ENCODE data around the gene FBXO24. TPM values are rescaled to one million over a fixed set of nuclear protein-coding genes. Genes with fewer than 3 reads are reported as not detected.

The FBXO24 gene
- total and polyA plus RNA-seq, 9 of the 15 experiments (the other 6 are each of a cell fraction or from before 2014, with no cell fraction given), result 0.17 to 0.95 (median 0.50) TPM

DNA sequence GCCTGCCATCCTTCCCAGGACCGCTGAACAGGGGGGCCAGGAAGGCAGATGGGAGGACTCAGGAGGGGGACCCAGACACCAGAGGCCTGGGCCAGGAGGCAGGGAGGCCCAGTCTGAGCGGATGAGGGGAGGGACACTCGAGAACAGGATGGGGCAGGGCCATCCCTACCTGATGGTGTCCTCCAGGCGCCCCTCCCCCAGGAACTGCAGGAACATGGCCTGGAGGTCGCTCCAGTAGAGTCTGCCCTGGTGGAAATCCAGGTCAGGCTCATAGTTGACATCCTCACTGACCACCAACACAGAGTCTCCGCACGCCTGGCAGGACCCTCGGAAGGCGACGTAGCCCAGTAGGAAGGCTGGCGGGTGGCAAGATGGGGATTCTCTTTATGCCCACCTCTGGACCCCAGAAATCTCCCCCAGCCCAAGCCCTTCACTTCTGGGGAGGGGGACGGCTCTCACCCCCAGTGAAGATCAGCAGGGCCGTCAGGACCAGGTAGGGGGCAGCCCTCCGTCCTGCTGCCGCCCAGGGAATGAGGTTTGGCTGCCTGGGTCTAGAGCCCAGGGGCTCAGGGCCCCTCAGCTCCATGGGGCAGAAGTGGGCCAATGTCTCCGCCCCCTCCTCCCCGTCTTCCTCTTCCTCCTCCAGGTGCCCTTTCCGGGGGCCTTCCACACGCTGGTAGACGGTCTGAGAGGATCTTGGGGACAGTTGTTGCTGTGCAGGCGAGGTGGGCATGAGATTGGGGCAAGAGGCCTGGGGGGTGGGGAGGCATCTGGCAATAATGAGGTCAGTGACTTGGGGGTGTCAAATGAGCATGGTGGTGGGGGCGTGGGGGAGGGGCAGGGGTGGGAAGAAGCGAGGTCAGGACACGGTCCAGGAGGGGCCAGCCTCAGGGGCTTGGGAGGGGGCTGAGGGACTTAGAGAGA, 54.7 kb downstream of the FBXO24 start (continued):
- TF ChIP-seq CBFA2T2 (conservative IDR thresholded peaks at IDR 0.05) (no peak), TGIF2 (CRISPR knock-in tag; IDR thresholded peaks at IDR 0.05) (no peak), FOXK2 (conservative IDR thresholded peaks at IDR 0.05 in 1 of 2, IDR thresholded peaks at IDR 0.05 in 1 of 2; ENCODE audit: low read depth in 2 of 2) (no peak), RFX7 (CRISPR knock-in tag; IDR thresholded peaks at IDR 0.05) (no peak), ZNF695 (CRISPR knock-in tag; IDR thresholded peaks at IDR 0.05) (no peak), DACH1 (IDR thresholded peaks at IDR 0.05; ENCODE audit: partially characterized antibody) (no peak), KLF6 (CRISPR knock-in tag; IDR thresholded peaks at IDR 0.05; ENCODE audit: borderline replicate concordance) (no peak), ZNF79 (CRISPR knock-in tag; IDR thresholded peaks at IDR 0.05; ENCODE audit: low read depth) (no peak), HNRNPK (IDR thresholded peaks at IDR 0.05; ENCODE audit: low read depth, low read length, poor library complexity, severe bottlenecking) (no peak), PHF20 (IDR thresholded peaks at IDR 0.05; ENCODE audit: partially characterized antibody) (no peak), LCOR (CRISPR knock-in tag; IDR thresholded peaks at IDR 0.05) (no peak), RFX1 (IDR thresholded peaks at IDR 0.05) (no peak), RHOXF2B (CRISPR knock-in tag; conservative IDR thresholded peaks at IDR 0.05) (no peak), MAFK (IDR thresholded peaks at IDR 0.05; ENCODE audit: low read length) (no peak), OTX1 (CRISPR knock-in tag; IDR thresholded peaks at IDR 0.05) (no peak), ZNF23 (CRISPR knock-in tag; IDR thresholded peaks at IDR 0.05) (0 out of 2 replicates have a peak, but pooled peaks have one; percentile 13)
- TF ChIP-seq, protein P1, sequence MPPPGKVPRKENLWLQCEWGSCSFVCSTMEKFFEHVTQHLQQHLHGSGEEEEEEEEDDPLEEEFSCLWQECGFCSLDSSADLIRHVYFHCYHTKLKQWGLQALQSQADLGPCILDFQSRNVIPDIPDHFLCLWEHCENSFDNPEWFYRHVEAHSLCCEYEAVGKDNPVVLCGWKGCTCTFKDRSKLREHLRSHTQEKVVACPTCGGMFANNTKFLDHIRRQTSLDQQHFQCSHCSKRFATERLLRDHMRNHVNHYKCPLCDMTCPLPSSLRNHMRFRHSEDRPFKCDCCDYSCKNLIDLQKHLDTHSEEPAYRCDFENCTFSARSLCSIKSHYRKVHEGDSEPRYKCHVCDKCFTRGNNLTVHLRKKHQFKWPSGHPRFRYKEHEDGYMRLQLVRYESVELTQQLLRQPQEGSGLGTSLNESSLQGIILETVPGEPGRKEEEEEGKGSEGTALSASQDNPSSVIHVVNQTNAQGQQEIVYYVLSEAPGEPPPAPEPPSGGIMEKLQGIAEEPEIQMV (tag; conservative IDR thresholded peaks at IDR 0.05; ENCODE audit: low read depth), result no peak
- TF ChIP-seq, protein P2, sequence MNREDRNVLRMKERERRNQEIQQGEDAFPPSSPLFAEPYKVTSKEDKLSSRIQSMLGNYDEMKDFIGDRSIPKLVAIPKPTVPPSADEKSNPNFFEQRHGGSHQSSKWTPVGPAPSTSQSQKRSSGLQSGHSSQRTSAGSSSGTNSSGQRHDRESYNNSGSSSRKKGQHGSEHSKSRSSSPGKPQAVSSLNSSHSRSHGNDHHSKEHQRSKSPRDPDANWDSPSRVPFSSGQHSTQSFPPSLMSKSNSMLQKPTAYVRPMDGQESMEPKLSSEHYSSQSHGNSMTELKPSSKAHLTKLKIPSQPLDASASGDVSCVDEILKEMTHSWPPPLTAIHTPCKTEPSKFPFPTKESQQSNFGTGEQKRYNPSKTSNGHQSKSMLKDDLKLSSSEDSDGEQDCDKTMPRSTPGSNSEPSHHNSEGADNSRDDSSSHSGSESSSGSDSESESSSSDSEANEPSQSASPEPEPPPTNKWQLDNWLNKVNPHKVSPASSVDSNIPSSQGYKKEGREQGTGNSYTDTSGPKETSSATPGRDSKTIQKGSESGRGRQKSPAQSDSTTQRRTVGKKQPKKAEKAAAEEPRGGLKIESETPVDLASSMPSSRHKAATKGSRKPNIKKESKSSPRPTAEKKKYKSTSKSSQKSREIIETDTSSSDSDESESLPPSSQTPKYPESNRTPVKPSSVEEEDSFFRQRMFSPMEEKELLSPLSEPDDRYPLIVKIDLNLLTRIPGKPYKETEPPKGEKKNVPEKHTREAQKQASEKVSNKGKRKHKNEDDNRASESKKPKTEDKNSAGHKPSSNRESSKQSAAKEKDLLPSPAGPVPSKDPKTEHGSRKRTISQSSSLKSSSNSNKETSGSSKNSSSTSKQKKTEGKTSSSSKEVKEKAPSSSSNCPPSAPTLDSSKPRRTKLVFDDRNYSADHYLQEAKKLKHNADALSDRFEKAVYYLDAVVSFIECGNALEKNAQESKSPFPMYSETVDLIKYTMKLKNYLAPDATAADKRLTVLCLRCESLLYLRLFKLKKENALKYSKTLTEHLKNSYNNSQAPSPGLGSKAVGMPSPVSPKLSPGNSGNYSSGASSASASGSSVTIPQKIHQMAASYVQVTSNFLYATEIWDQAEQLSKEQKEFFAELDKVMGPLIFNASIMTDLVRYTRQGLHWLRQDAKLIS (CRISPR knock-in tag; IDR thresholded peaks at IDR 0.05), result no peak
- TF ChIP-seq, protein P3, sequence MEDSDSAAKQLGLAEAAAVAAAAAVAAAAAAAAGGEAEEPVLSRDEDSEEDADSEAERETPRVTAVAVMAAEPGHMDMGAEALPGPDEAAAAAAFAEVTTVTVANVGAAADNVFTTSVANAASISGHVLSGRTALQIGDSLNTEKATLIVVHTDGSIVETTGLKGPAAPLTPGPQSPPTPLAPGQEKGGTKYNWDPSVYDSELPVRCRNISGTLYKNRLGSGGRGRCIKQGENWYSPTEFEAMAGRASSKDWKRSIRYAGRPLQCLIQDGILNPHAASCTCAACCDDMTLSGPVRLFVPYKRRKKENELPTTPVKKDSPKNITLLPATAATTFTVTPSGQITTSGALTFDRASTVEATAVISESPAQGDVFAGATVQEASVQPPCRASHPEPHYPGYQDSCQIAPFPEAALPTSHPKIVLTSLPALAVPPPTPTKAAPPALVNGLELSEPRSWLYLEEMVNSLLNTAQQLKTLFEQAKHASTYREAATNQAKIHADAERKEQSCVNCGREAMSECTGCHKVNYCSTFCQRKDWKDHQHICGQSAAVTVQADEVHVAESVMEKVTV (CRISPR knock-in tag; IDR thresholded peaks at IDR 0.05), result no peak
- TF ChIP-seq, protein P4, sequence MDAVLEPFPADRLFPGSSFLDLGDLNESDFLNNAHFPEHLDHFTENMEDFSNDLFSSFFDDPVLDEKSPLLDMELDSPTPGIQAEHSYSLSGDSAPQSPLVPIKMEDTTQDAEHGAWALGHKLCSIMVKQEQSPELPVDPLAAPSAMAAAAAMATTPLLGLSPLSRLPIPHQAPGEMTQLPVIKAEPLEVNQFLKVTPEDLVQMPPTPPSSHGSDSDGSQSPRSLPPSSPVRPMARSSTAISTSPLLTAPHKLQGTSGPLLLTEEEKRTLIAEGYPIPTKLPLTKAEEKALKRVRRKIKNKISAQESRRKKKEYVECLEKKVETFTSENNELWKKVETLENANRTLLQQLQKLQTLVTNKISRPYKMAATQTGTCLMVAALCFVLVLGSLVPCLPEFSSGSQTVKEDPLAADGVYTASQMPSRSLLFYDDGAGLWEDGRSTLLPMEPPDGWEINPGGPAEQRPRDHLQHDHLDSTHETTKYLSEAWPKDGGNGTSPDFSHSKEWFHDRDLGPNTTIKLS (IDR thresholded peaks at IDR 0.05; ENCODE audit: borderline replicate concordance, low read depth), result no peak
